H1 (cell line): ENCODE results near the gene ADPRS. TPM values are rescaled to one million over a fixed set of nuclear protein-coding genes. Genes with fewer than 3 reads are reported as not detected.

Experiments used
- CTCF ChIA-PET: fragments of 300-600 bp; sonication (Branson Sonifier 250); formaldehyde crosslinking; loops from one replicate; lab custom pipeline; 2021; ENCODE audit not compliant: partially characterized antibody; lab: Charles Lee
- POLR2A ChIA-PET: fragments of 300-600 bp; sonication (Branson Sonifier 250); formaldehyde crosslinking; loops from one replicate; lab custom pipeline; 2021; ENCODE audit warnings: inconsistent platforms; ENCODE audit not compliant: partially characterized antibody; lab: Charles Lee
- DNase-seq, 2 experiments: peaks; one replicate each; pipeline versions ENCODE4 v3.0.0 to v3.0.0-alpha.2; 2010 to 2022; ENCODE audit warnings: low spot score in 2 of 2, low read depth in 1 of 2, mixed read lengths in 1 of 2
- FAIRE-seq: peaks from 2 replicates; lab custom pipeline; 2011; peaks lifted over from hg19 to GRCh38; lab: Jason Lieb, UNC
- H2AFZ ChIP-seq: 2 replicates; pipeline ENCODE4 v1.8.1; 2012; ENCODE audit warnings: low read length, inconsistent platforms
- H2AK5ac ChIP-seq: 2 replicates; pipeline ENCODE4 v1.6.1; 2013; ENCODE audit warnings: low read depth, low read length
- H2BK120ac ChIP-seq: replicated peaks from 2 replicates; pipeline ENCODE3; 2013; ENCODE audit warnings: low read depth, low read length, inconsistent platforms
- H2BK12ac ChIP-seq: 2 replicates; pipeline ENCODE4 v1.6.1; 2013; ENCODE audit warnings: low read depth, low read length
- H2BK15ac ChIP-seq: 2 replicates; pipeline ENCODE4 v1.6.1; 2013; ENCODE audit warnings: low read length
- H2BK20ac ChIP-seq: 2 replicates; pipeline ENCODE4 v1.6.1; 2013; ENCODE audit warnings: low read length
- H2BK5ac ChIP-seq: 2 replicates; pipeline ENCODE4 v1.6.1; 2013; ENCODE audit warnings: low read depth, low read length
- H3K14ac ChIP-seq: 2 replicates; pipeline ENCODE4 v1.6.1; 2013; ENCODE audit warnings: inconsistent platforms; ENCODE audit not compliant: insufficient read length
- H3K18ac ChIP-seq: 2 replicates; pipeline ENCODE4 v1.6.1; 2013; ENCODE audit warnings: low read length; ENCODE audit errors: extremely low read depth
- H3K23ac ChIP-seq: 2 replicates; pipeline ENCODE4 v1.6.1; 2013; ENCODE audit warnings: inconsistent platforms; ENCODE audit not compliant: insufficient read length
- H3K23me2 ChIP-seq: 2 replicates; pipeline ENCODE4 v1.6.1; 2013; ENCODE audit warnings: low read depth, low read length
- H3K27ac ChIP-seq: 2 replicates; pipeline ENCODE4 v1.6.1; 2011; ENCODE audit warnings: low read depth, low read length, inconsistent platforms
- H3K27me3 ChIP-seq, 4 experiments: replicated peaks in 1 of 4; 1 replicate in 1 of 4; 2 replicates in 3 of 4; pipeline versions ENCODE4 v1.6.1 to v1.8.1; 2011 to 2013; ENCODE audit warnings: low read length in 3 of 4, mild to moderate bottlenecking in 3 of 4, inconsistent platforms in 2 of 4, mixed read lengths in 2 of 4, moderate library complexity in 1 of 4; ENCODE audit not compliant: control insufficient read depth in 3 of 4, insufficient read depth in 3 of 4; ENCODE audit errors: extremely low read depth in 1 of 4
- H3K36me3 ChIP-seq, 4 experiments: 2 replicates each; pipeline versions ENCODE4 v1.6.1 to v1.8.1; 2011 to 2013; ENCODE audit warnings: mild to moderate bottlenecking in 4 of 4, low read length in 3 of 4, moderate library complexity in 2 of 4, control low read depth in 1 of 4, inconsistent platforms in 1 of 4; ENCODE audit not compliant: insufficient read depth in 4 of 4, control insufficient read depth in 2 of 4
- H3K4ac ChIP-seq: replicated peaks from 2 replicates; pipeline ENCODE3; 2013; ENCODE audit warnings: low read length, low read depth, mixed read lengths, inconsistent platforms; ENCODE audit not compliant: insufficient read length
- H3K4me1 ChIP-seq, 4 experiments: replicated peaks in 1 of 4; 1 replicate in 1 of 4; 2 replicates in 3 of 4; pipeline versions ENCODE4 v1.6.1 to v1.8.1; 2011 to 2013; ENCODE audit warnings: low read length in 3 of 4, inconsistent platforms in 2 of 4, mixed read lengths in 1 of 4; ENCODE audit not compliant: insufficient read depth in 4 of 4, control insufficient read depth in 3 of 4
- H3K4me2 ChIP-seq, 2 experiments: 2 replicates each; pipeline versions ENCODE4 v1.6.1 to v1.8.1; 2011 to 2013; ENCODE audit warnings: low read depth in 2 of 2, low read length in 2 of 2, control low read depth in 1 of 2, inconsistent platforms in 1 of 2, mild to moderate bottlenecking in 1 of 2; ENCODE audit not compliant: insufficient read depth in 1 of 2
- H3K4me3 ChIP-seq, 4 experiments: fragments of 200-600, 300-600 bp in 1 of 4; sonication (generic), shearing (Covaris generic), sonication (Bioruptor Twin) in 1 of 4; 2 replicates each; pipeline versions ENCODE4 v1.5.1 to v1.8.1; 2011 to 2016; ENCODE audit warnings: low read length in 4 of 4, low read depth in 3 of 4, control low read depth in 2 of 4, inconsistent platforms in 2 of 4, mild to moderate bottlenecking in 2 of 4, mixed read lengths in 1 of 4, moderate library complexity in 1 of 4; ENCODE audit not compliant: insufficient read depth in 2 of 4; ENCODE audit errors: extremely low read depth in 1 of 4
- H3K56ac ChIP-seq: replicated peaks from 2 replicates; pipeline ENCODE3; 2013; ENCODE audit warnings: low read depth, mild to moderate bottlenecking, mixed read lengths, low read length, inconsistent platforms; ENCODE audit not compliant: insufficient read length
- H3K79me1 ChIP-seq: 2 replicates; pipeline ENCODE4 v1.6.1; 2013; ENCODE audit warnings: low read depth, low read length, control low read depth
- H3K79me2 ChIP-seq, 2 experiments: 2 replicates each; pipeline versions ENCODE4 v1.6.1 to v1.8.1; 2012 to 2013; ENCODE audit warnings: low read length in 2 of 2, mild to moderate bottlenecking in 2 of 2, inconsistent platforms in 1 of 2; ENCODE audit not compliant: insufficient read depth in 2 of 2, control insufficient read depth in 1 of 2
- H3K9ac ChIP-seq, 4 experiments: replicated peaks in 1 of 4; 1 replicate in 1 of 4; 2 replicates in 3 of 4; pipeline versions ENCODE4 v1.6.1 to v1.8.1; 2011 to 2013; ENCODE audit warnings: low read depth in 3 of 4, low read length in 3 of 4, control low read depth in 2 of 4, mild to moderate bottlenecking in 2 of 4, moderate library complexity in 2 of 4, inconsistent platforms in 1 of 4; ENCODE audit errors: extremely low read depth in 1 of 4
- H3K9me3 ChIP-seq, 2 experiments: 2 replicates each; pipeline versions ENCODE4 v1.6.1 to v1.8.1; 2012 to 2013; ENCODE audit warnings: mild to moderate bottlenecking in 2 of 2, moderate library complexity in 2 of 2, control low read depth in 1 of 2, inconsistent platforms in 1 of 2, low read depth in 1 of 2, low read length in 1 of 2, mixed read lengths in 1 of 2; ENCODE audit not compliant: insufficient read depth in 2 of 2
- H4K20me1 ChIP-seq, 2 experiments: replicated peaks in 1 of 2; 2 replicates each; pipeline versions ENCODE3 to v1.8.1; 2011 to 2013; ENCODE audit warnings: inconsistent platforms in 2 of 2, low read length in 2 of 2, mild to moderate bottlenecking in 1 of 2; ENCODE audit not compliant: insufficient read depth in 2 of 2, control insufficient read depth in 1 of 2
- H4K5ac ChIP-seq: 2 replicates; pipeline ENCODE4 v1.6.1; 2013; ENCODE audit warnings: low read length, low read depth, mixed read lengths, inconsistent platforms; ENCODE audit not compliant: insufficient read length
- H4K8ac ChIP-seq: 2 replicates; pipeline ENCODE4 v1.8.0; 2013; ENCODE audit warnings: mild to moderate bottlenecking, moderate library complexity, low read length, inconsistent platforms; ENCODE audit not compliant: insufficient read depth; ENCODE audit errors: extremely low read depth
- H4K91ac ChIP-seq: replicated peaks from 2 replicates; pipeline ENCODE3; 2013; ENCODE audit warnings: low read length, mixed read lengths, inconsistent platforms; ENCODE audit not compliant: insufficient read length
- MAX ChIP-seq: IDR thresholded peaks from 2 replicates; pipeline ENCODE4 v1.6.1; 2012; ENCODE audit warnings: inconsistent platforms
- TEAD4 ChIP-seq: IDR thresholded peaks from 2 replicates; pipeline ENCODE4 v1.6.1; 2012; ENCODE audit warnings: low read depth, low read length, inconsistent platforms, mixed read lengths
- WGBS, 2 experiments: shearing (Covaris generic) in 1 of 2; methylation state at CpG; one replicate each; pipeline versions ENCODE4 v1.1.6 to v1.1.7; 2013 to 2015; ENCODE audit warnings: low lambda C conversion rate in 2 of 2, mixed read lengths in 2 of 2, inconsistent platforms in 1 of 2, low coverage in 1 of 2, missing lambda C conversion rate in 1 of 2; ENCODE audit not compliant: insufficient replicate concordance in 2 of 2, insufficient coverage in 1 of 2, insufficient read length in 1 of 2; ENCODE audit errors: extremely low coverage in 1 of 2, missing lambda C conversion rate in 1 of 2; 5-methylcytosine and 5-hydroxymethylcytosine counted together
- polyA plus RNA-seq, 7 experiments: library from polyadenylated mRNA; depleted of rRNA in 3 of 7; stranded (reverse) in 5 of 7; unstranded in 2 of 7; fragments of >200 nt in 5 of 7; fragments of 200-250 nt in 2 of 7; gene quantifications; 1 replicate in 5 of 7; 2 replicates in 1 of 7; 4 replicates in 1 of 7; pipeline versions ENCODE4 v1.2.1 to v1.2.3, GENCODE V29; 2011 to 2013; ENCODE audit warnings: missing spikeins in 2 of 7, mixed read lengths in 2 of 7
- total RNA-seq: library from RNA; stranded (reverse); fragmentation: NEBNext Ultra II Directional; extraction: Animal tissue kit (Norgen Biotek cat#: 25700); gene quantifications from 2 replicates; pipeline ENCODE4 v1.2.1, GENCODE V29; 2021

Gene ADPRS
- total and polyA plus RNA-seq, 2 of the 8 experiments (the other 6 are each of a cell fraction or from before 2014, with no cell fraction given) = 22.9 to 38.1 TPM

DNA sequence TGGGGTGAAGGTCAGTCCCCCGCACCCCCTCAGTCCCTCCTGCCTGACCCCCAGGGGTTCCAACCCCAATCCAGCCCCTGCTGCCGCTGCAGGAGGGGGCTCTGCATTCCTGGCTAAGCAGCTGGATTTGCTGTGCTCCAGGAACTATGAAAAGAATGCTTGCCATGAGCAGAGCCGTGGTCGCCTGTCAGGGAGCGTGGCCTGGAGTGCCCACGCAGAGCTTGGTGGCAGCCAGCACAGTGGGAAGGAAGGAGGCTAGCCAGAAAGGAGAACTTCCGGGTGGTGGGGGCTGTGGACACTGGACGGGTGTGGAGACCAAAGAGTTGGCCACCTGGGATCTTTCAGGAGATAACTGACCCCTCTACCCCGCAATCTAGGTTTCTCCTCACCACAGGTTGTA lies 30.8 kb downstream of the ADPRS start:
- H2BK15ac ChIP-seq = no peak overlapping the region
- no peaks in the 10 kb centered on the region; the same call in 1 of the 2 replicates for H3K23me2 ChIP-seq
- H2BK120ac ChIP-seq = no peak overlapping the region
- no peak overlapping the region for H3K27ac ChIP-seq
- no peaks in the 10 kb centered on the region for H3K36me3 ChIP-seq
- no peak overlapping the region for H3K9ac ChIP-seq
- H3K23ac ChIP-seq = no peak overlapping the region
- no peak overlapping the region for H4K5ac ChIP-seq
- 68% methylated on average over 9 of the region's 9 CpGs; no CpG with 5 or more reads in 1 of the 2 experiments for WGBS, 2 experiments
- no peak for DNase-seq
- H3K27me3 ChIP-seq = peaks cover 5 to 16% (median 13%) of the 10 kb centered on the region in 4 experiments; a peak in 6 of 7 replicates
- no peaks in the 10 kb centered on the region for H4K20me1 ChIP-seq
- peak; percentile 39; the same call in 1 of the 2 replicates for TF ChIP-seq TEAD4
- no peak for TF ChIP-seq MAX
- TF ChIP-seq, all 59 proteins: peak for 1
- Histone ChIP-seq H2AK5ac (no peak overlapping the region), H2AFZ (no peak overlapping the region), H2BK20ac (no peak overlapping the region), H2BK5ac (no peak overlapping the region), H3K18ac (no peak overlapping the region), H4K8ac (peak overlapping the region; percentile 0; the same call in 1 of the 2 replicates), H3K4ac (no peak overlapping the region), H2BK12ac (no peak overlapping the region), H4K91ac (no peak overlapping the region), H3K9me3 (no peaks in the 10 kb centered on the region), H3K4me2 (no peak overlapping the region), H3K4me3 (no peak overlapping the region), H3K79me1 (no peaks in the 10 kb centered on the region), H3K4me1 (peaks cover 0 to 10% (median 5%) of the 10 kb centered on the region in 4 experiments; a peak in 5 of 7 replicates), H3K14ac (no peak overlapping the region), H3K56ac (no peak overlapping the region), H3K79me2 (no peaks in the 10 kb centered on the region)
- ChIA-PET CTCF (interaction anchor here (1.0 to 32.6 kb wide), 9 partner anchors 8 to 97 kb away, joined by 3 to 738 read pairs (median 14); partner anchors contain the start of gene TRAPPC3), POLR2A (interaction anchor here (0.9 to 1.1 kb wide), 2 partner anchors 8 to 13 kb away, joined by 3 read pairs; no protein-coding TSS in a partner anchor)
- FAIRE-seq = no peak
